Suprapubic skin (tissue), 4 donors: ENCODE data around the gene CLCNKB.

Experiments
- CTCF ChIP-seq, 2 donors: fragments of 200-600 bp in 1 of 2; fragments of 450-650 bp in 1 of 2; sonication (generic) in 1 of 2; IDR thresholded peaks; one replicate each; pipeline ENCODE4 v1.5.1; 2016 to 2019; ENCODE audit warnings: antibody characterized with exemption in 2 of 2, mild to moderate bottlenecking in 1 of 2, moderate library complexity in 1 of 2
- EP300 ChIP-seq: sonication (generic); formaldehyde crosslinking; IDR thresholded peaks from one replicate; pipeline ENCODE4 v1.6.1; 2017; ENCODE audit warnings: antibody characterized with exemption
- POLR2A ChIP-seq, 2 donors: fragments of 450-650 bp; IDR thresholded peaks; one replicate each; pipeline ENCODE4 v1.6.1; 2017; ENCODE audit warnings: antibody characterized with exemption in 2 of 2, mild to moderate bottlenecking in 2 of 2, moderate library complexity in 2 of 2
- POLR2AphosphoS5 ChIP-seq, 3 donors: sonication (generic); formaldehyde crosslinking; IDR thresholded peaks; one replicate each; pipeline ENCODE4 v1.6.1; 2017; ENCODE audit warnings: antibody characterized with exemption in 3 of 3

- TF ChIP-seq CTCF (IDR thresholded peaks at IDR 0.05) (no peak), POLR2AphosphoS5 (IDR thresholded peaks at IDR 0.05) (no peak), POLR2A (IDR thresholded peaks at IDR 0.05) (no peak), EP300 (no peak)
Measured at GRCh38 chr1:16092097-16092922, 48.7 kb downstream of the CLCNKB start.
